Left ventricle myocardium inferior (tissue), 1 donor: Measurements from ENCODE around the gene PKHD1. TPM values are rescaled to one million over a fixed set of nuclear protein-coding genes. Genes with fewer than 3 reads are reported as not detected.

ENCODE experiments used
- DNase-seq: peaks from one replicate; pipeline ENCODE4 v3.0.0-alpha.2; 2020
- H3K27ac ChIP-seq: fragments of 200-600 bp; replicated peaks from 2 replicates; pipeline ENCODE4 v1.8.0; 2021
- H3K27me3 ChIP-seq: fragments of 200-600 bp; 2 replicates; pipeline ENCODE4 v1.8.0; 2021; ENCODE audit warnings: low read depth
- H3K36me3 ChIP-seq: fragments of 200-600 bp; 2 replicates; pipeline ENCODE4 v1.8.0; 2021
- H3K4me1 ChIP-seq: fragments of 200-600 bp; 2 replicates; pipeline ENCODE4 v1.8.0; 2021
- H3K4me3 ChIP-seq: fragments of 200-600 bp; 2 replicates; pipeline ENCODE4 v1.8.0; 2021; ENCODE audit warnings: mild to moderate bottlenecking, moderate library complexity
- H3K9me3 ChIP-seq: fragments of 200-600 bp; replicated peaks from 2 replicates; pipeline ENCODE4 v1.8.0; 2021
- intact Hi-C: fragments of 100-400 bp; cut with micrococcal nuclease; formaldehyde crosslinking; loops from one replicate; pipeline ENCODE4 v1.11.0; 2022
- total RNA-seq: library from RNA; stranded (reverse); fragmentation: NEBNext Ultra II Directional; extraction: Animal tissue kit (Norgen Biotek cat#: 25700); gene quantifications from one replicate; pipeline ENCODE4 v1.2.1, GENCODE V29; 2021
- TF ChIP-seq, protein P1 (sequence below): fragments of 200-600 bp; IDR thresholded peaks from 2 replicates; pipeline ENCODE4 v1.8.0; 2021; ENCODE audit warnings: antibody characterized with exemption, mild to moderate bottlenecking, borderline replicate concordance
- donor health status: DM: no; HTN: yes; CAD: no; lungs with severe emphysema.

The PKHD1 gene
- total RNA-seq, 1 donor from 2014 or later = not detected

GRCh38 chr6:51842061-51842803 is 245.2 kb downstream of the PKHD1 start:
- no peak for DNase-seq
- Histone ChIP-seq H3K4me1 (no peaks in the 10 kb centered on the region), H3K36me3 (no peaks in the 10 kb centered on the region), H3K27me3 (peaks cover 23% of the 10 kb centered on the region), H3K4me3 (no peak overlapping the region), H3K9me3 (no peaks in the 10 kb centered on the region), H3K27ac (no peak overlapping the region)
- TF ChIP-seq, protein P1, sequence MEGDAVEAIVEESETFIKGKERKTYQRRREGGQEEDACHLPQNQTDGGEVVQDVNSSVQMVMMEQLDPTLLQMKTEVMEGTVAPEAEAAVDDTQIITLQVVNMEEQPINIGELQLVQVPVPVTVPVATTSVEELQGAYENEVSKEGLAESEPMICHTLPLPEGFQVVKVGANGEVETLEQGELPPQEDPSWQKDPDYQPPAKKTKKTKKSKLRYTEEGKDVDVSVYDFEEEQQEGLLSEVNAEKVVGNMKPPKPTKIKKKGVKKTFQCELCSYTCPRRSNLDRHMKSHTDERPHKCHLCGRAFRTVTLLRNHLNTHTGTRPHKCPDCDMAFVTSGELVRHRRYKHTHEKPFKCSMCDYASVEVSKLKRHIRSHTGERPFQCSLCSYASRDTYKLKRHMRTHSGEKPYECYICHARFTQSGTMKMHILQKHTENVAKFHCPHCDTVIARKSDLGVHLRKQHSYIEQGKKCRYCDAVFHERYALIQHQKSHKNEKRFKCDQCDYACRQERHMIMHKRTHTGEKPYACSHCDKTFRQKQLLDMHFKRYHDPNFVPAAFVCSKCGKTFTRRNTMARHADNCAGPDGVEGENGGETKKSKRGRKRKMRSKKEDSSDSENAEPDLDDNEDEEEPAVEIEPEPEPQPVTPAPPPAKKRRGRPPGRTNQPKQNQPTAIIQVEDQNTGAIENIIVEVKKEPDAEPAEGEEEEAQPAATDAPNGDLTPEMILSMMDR = no peak
- intact Hi-C loops = no loop called here

GRCh38 chr6:51841626-51842025 is 245.8 kb downstream of the PKHD1 start:
- intact Hi-C loops = no loop called here

GRCh38 chr6:51839726-51840374 is 247.6 kb downstream of the PKHD1 start:
- intact Hi-C loops = no loop called here
- no peak for DNase-seq
- no peaks in the 10 kb centered on the region for H3K4me1 ChIP-seq
- no peak overlapping the region for H3K27ac ChIP-seq
- no peak overlapping the region for H3K4me3 ChIP-seq
- no peaks in the 10 kb centered on the region for H3K9me3 ChIP-seq
- TF ChIP-seq, protein P1 = no peak
- H3K36me3 ChIP-seq = no peaks in the 10 kb centered on the region
- H3K27me3 ChIP-seq = peaks cover 23% of the 10 kb centered on the region

More at GRCh38 chr6:51841626-51842025, 245.8 kb downstream of the PKHD1 start:
- Histone ChIP-seq H3K27me3 (peaks cover 23% of the 10 kb centered on the region), H3K36me3 (no peaks in the 10 kb centered on the region), H3K27ac (no peak overlapping the region), H3K4me3 (no peak overlapping the region), H3K9me3 (no peaks in the 10 kb centered on the region), H3K4me1 (no peaks in the 10 kb centered on the region)
- TF ChIP-seq, protein P1 = no peak
- no peak for DNase-seq

- TF ChIP-seq, protein P1 = no peak
- intact Hi-C loops = no loop called here
- Histone ChIP-seq H3K27ac (no peak overlapping the region), H3K4me3 (no peak overlapping the region), H3K36me3 (no peaks in the 10 kb centered on the region), H3K4me1 (no peaks in the 10 kb centered on the region), H3K9me3 (no peaks in the 10 kb centered on the region), H3K27me3 (peaks cover 9% of the 10 kb centered on the region)
- DNase-seq = no peak
Measured at GRCh38 chr6:51830666-51831065, 256.7 kb downstream of the PKHD1 start.

DNA sequence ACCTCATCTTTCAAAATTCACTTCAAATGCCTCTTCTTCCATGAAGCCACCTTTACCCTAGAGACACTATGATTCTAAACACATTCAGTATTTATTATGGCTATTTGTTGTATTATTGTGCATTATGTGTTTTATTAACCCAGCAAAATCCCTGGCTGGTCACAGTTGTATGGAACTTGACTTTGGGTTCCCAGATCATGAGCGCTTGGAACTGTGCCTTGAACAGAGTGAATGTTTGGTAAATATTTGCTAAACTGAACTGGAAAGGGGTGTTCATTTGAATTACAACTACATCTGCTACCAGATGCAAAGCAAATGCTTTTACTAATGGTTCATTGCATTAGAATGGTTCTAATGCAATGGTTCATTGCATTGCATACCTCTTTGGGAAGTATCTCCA is 259.8 kb downstream of the PKHD1 start:
- Histone ChIP-seq H3K27me3 (peaks cover 9% of the 10 kb centered on the region), H3K36me3 (no peaks in the 10 kb centered on the region), H3K9me3 (no peaks in the 10 kb centered on the region), H3K4me3 (no peak overlapping the region), H3K27ac (no peak overlapping the region), H3K4me1 (no peaks in the 10 kb centered on the region)
- intact Hi-C loops = no loop called here
- DNase-seq = no peak
- TF ChIP-seq, protein P1 = no peak
